ENCODE data around the gene URB1. TPM values are rescaled to one million over a fixed set of nuclear protein-coding genes. Genes with fewer than 3 reads are reported as not detected.

Gene URB1, protein sequence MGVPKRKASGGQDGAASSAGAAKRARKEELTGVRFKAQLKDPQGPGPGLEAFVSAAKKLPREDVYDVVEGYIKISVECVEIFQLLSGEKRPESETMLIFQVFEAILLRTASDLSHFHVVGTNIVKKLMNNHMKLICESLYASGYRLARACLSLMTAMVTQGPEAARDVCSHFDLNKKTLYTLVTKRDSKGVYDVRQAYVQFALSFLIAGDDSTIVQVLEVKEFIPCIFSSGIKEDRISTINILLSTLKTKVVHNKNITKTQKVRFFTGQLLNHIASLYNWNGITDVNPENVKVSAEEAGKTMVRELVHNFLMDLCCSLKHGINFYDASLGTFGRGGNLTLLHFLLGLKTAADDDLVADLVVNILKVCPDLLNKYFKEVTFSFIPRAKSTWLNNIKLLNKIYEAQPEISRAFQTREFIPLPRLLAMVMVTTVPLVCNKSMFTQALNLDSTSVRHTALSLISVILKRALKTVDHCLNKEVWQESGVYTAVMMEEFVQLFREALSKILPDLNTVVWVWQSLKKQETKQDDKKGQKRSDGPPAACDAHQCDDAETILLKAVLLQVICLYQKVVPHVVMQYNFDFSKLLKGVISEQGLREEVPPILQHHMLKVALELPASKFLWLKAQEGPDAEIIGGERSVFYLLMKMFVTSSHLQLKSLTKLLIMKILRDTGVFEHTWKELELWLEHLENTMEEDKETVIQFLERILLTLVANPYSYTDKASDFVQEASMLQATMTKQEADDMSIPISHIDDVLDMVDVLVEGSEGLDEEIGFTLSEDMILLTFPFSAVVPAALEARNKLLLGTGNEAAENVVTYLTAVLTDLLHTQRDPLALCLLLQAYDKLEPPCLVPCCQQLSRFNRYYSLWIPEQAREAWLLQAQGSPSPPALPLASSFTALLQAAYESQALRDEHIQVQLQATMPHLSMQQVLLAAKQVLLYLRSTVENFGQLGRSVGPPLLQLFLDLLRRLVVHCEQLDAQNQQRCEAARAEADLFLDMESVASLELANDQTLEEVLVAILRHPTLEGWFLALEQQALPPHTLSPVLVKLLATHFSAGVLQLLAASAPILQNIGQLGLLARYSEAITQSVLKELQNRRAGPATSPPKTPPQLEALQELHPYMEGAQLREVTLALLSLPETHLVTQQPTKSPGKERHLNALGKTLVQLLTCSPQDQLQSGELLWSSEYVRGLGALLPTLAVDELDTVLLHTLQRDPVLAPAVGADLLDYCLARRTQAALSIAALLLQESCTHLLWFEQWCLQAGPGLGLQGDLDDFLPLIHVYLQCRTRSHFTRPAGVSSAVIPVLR (N-terminal part only)
- 12.0 to 14.3 TPM (median 14.3 TPM) in 5 replicates for total RNA-seq (2022; extraction: Qiagen RNA extraction; ENCODE audit: low read depth)

DNA sequence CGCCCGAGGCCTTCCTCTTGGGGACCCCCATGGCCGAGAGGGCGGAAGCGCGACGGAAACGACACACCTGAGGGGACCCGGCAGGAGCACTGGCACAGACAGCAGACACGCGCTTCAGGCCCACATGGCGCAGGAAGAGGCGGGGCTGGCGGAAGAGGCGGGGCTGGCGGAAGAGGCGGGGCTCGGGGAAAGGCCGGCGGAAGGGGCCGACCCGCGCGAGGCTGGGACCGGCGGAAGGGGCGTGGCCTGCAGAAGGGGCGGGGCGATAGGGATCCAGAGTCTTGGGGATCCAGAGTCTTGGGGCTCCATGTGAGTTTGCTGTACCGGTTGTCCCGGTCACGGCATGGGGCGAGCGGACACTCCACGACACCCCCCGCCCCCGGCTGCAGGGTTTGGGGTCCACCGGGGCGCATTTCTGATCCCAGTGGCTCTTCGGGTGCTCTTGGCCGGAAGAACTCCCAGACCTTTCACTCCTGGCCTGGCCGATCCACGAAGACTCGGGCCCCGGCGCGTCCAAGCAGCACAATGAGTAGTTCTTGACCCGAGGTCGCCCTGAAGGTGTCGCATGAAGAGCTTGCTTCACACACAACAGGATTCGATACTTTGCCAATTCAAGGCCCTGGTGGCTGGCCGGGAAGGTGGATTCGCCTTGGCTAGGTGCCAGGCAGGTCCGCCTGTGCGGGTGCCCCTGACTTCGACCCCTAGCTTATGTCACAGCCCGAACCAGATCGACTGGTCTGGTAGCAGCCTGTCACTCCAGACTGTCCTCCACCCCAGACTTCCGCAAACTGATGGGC is at the start of gene URB1:
Gene URB1, minus strand, starts transcription at position 133 of the 797 bp plus-strand sequence. Its CDS starts 102 bp downstream, at position 31.

DNA sequence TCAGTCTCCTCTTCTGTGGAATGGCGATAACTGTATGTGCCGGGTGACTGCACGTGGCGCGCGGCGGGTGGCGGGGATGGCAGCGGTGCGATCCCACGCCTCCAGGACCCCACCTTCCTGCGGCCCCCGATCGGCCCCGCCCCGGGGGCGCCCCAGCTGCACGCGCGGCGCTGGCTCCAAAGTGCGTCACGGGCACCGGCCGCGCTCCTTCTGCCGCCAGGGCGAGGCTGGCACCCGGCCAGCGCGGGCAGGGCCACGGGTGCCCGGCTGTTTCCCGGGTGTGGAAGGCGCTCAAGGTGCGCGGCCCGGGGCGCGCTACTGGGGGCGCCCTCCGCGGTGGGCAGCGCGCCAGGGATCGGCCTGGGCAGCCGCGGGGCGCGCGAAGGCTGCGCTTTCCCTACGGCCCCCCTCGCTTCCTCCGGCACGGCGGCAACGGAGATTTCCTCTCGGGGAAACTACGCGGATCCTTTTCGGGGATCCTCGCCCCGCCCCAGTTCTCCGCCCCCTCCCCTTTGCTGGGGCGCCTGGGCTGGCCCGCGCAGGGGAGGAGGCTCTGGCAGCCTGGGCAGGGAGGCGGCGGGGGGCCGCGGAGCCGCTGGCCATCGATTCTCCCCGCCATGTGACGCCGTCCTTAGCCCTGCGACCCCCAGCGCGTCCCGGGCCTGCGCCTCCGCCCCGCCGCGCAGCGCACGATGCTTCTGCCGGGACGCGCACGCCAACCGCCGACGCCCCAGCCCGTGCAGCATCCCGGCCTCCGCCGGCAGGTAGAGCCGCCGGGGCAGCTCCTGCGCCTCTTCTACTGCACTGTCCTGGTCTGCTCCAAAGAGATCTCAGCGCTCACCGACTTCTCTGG is 19.6 kb upstream of the URB1 start, which contains the start of gene EVA1C:
Gene EVA1C, plus strand, starts transcription at position 545 of the 853 bp plus-strand sequence. Its CDS starts 148 bp downstream, at position 693.

DNA sequence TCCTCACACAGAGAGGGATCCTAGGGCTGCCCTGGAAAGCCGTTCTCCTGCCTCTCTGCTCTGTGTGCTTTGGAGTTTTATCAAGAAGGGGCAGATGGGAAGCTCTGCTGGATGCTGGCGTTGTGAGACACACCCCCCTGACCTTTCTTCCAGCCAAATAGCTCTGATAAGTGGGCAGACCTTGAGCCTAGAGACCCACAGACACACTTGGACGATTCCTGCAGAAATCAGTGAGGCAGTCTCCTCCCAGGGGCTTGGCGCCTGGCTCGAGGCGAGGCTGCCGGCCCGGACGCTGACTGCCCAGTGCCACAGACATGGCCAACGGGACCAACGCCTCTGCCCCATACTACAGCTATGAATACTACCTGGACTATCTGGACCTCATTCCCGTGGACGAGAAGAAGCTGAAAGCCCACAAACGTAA is 94.1 kb downstream of the URB1 start, which contains the start of gene MRAP:
Gene MRAP, plus strand, starts transcription at position 198 of the 424 bp plus-strand sequence. Its CDS starts 117 bp downstream, at position 315.

DNA sequence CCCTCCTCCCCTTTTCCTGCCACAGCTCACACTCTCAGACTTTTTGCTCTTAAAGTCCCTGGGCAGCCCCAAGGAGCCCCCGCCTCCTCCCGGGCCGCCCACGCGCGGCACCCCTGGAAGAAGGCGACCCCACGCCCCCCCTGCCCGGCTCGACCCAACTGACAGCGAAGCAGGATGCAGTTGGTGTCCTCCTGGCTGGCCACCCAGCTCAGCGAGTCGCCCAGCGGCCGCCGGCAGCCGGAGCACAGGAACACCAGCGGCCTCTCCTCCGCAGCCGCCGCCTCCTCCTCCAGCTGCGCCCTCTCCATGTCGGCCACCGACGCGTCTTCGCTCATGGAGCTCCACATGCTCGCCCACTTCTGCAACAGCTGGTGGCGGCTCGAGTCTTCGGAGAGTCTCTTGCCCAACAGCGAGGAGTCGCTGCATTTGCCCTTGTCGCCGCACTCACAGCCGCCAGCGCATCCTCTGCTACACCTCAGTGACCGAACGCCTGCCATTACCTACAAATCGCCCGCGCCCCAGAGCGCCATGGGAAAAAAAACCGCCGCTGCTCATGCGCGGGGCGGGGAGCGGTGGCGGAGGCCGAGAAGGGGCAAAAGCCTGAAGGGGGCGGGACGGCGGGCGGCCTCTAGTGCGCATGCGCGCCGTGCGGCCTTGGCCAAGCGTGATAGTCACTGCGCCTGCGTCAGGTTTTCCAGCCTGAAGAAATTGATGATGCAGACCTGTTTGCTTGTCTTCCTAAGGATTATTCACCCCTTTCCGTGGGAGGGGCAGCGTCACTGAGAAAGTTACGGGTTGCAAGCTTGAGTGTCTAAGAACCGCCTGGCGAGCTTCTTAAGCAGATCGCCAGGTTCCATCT is 114.1 kb downstream of the URB1 start, which contains the start of gene MIS18A:
Gene MIS18A, minus strand, starts transcription at position 532 of the 859 bp plus-strand sequence. Its CDS starts 35 bp downstream, at position 497.

Other genes starting within 250 kb of the URB1 start
- 14.2 to 18.1 TPM (median 16.8 TPM) in 5 replicates for gene MIS18A, start 114.0 kb downstream of the URB1 start, total RNA-seq (2022; extraction: Qiagen RNA extraction; ENCODE audit: low read depth)
- gene MRAP, start 94.2 kb downstream of the URB1 start, total RNA-seq (2022; extraction: Qiagen RNA extraction; ENCODE audit: low read depth), result not detected in 5 replicates
- 36.8 to 45.4 TPM (median 40.4 TPM) in 5 replicates for gene EVA1C, start 19.7 kb upstream of the URB1 start, total RNA-seq (2022; extraction: Qiagen RNA extraction; ENCODE audit: low read depth)
- 0.40 to 1.2 TPM (median 0.59 TPM) in 5 replicates for gene TCP10L, start 192.5 kb upstream of the URB1 start, total RNA-seq (2022; extraction: Qiagen RNA extraction; ENCODE audit: low read depth)
- gene CFAP298, start 219.4 kb upstream of the URB1 start, total RNA-seq (2022; extraction: Qiagen RNA extraction; ENCODE audit: low read depth), result 23.7 to 35.1 TPM (median 32.6 TPM) in 5 replicates